ENCODE measurements around the gene G6PC1.
"Not testable (repeated sequence)": the region's sequence is repeated elsewhere in the genome, so short reads cannot be mapped to it uniquely, and the experiment has no call there.

The G6PC1 gene

GRCh38 chr17:42900460-42901331 lies at the start of gene G6PC1:
G6PC1 (plus strand) TSS chr17:42900799; CDS start chr17:42900877, 78 bp downstream.
- Histone ChIP-seq H3K9ac (no peak within 1 kb of the TSS), H3K27ac (no peak within 1 kb of the TSS), H2AFZ (no peak within 1 kb of the TSS), H3K4me3 (ENCODE audit: low read depth, low read length) (no peak within 1 kb of the TSS), H3K36me3 (ENCODE audit: control insufficient read depth, insufficient read depth, low read length) (no peaks in the 10 kb centered on the region), H3K4me2 (ENCODE audit: low read length) (no peak within 1 kb of the TSS), H3K4me1 (no peaks in the 10 kb centered on the region), H3K27me3 (ENCODE audit: control insufficient read depth, insufficient read depth, low read length) (no peaks in the 10 kb centered on the region), H3K9me3 (ENCODE audit: control insufficient read depth, low read length) (no peaks in the 10 kb centered on the region), H3K79me2 (no peaks in the 10 kb centered on the region)
- TF ChIP-seq CTCF (IDR thresholded peaks at IDR 0.05): no peak

GRCh38 chr17:42850954-42851353 lies 49.6 kb upstream of the G6PC1 start, which contains the start of gene AOC3:
AOC3 (plus strand) TSS chr17:42851199; CDS start chr17:42851344, 145 bp downstream.
- Histone ChIP-seq H3K9ac (no peak within 1 kb of the TSS), H2AFZ (no peak within 1 kb of the TSS)

GRCh38 chr17:42851371-42852240 lies 49.0 kb upstream of the G6PC1 start:
- not testable (repeated sequence) for H2AFZ ChIP-seq; H3K4me1 ChIP-seq; H3K9me3 ChIP-seq (ENCODE audit: control insufficient read depth, low read length); H3K27me3 ChIP-seq (ENCODE audit: control insufficient read depth, insufficient read depth, low read length); H3K79me2 ChIP-seq; H3K36me3 ChIP-seq (ENCODE audit: control insufficient read depth, insufficient read depth, low read length); H3K4me2 ChIP-seq (ENCODE audit: low read length); H3K9ac ChIP-seq
- Histone ChIP-seq H3K4me3 (ENCODE audit: low read depth, low read length) (peak overlapping the region; percentile 22), H3K27ac (peak overlapping the region; percentile 47)

More at GRCh38 chr17:42850954-42851353, 49.6 kb upstream of the G6PC1 start, which contains the start of gene AOC3:
- peak within 1 kb of the TSS; percentile 47 for H3K27ac ChIP-seq
- no peak for TF ChIP-seq CTCF (IDR thresholded peaks at IDR 0.05)
- H3K36me3 ChIP-seq (ENCODE audit: control insufficient read depth, insufficient read depth, low read length): no peaks in the 10 kb centered on the region
- H3K79me2 ChIP-seq: no peaks in the 10 kb centered on the region
- no peaks in the 10 kb centered on the region for H3K4me1 ChIP-seq
- H3K4me3 ChIP-seq (ENCODE audit: low read depth, low read length): peak within 1 kb of the TSS; percentile 22
- no peaks in the 10 kb centered on the region for H3K27me3 ChIP-seq (ENCODE audit: control insufficient read depth, insufficient read depth, low read length)
- H3K9me3 ChIP-seq (ENCODE audit: control insufficient read depth, low read length): no peaks in the 10 kb centered on the region
- H3K4me2 ChIP-seq (ENCODE audit: low read length): no peak within 1 kb of the TSS

DNA sequence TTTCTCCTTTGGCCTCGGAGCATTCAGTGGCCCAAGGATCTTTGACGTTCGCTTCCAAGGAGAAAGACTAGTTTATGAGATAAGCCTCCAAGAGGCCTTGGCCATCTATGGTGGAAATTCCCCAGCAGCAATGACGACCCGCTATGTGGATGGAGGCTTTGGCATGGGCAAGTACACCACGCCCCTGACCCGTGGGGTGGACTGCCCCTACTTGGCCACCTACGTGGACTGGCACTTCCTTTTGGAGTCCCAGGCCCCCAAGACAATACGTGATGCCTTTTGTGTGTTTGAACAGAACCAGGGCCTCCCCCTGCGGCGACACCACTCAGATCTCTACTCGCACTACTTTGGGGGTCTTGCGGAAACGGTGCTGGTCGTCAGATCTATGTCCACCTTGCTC lies 48.2 kb upstream of the G6PC1 start:
- no peaks in the 10 kb centered on the region for H3K79me2 ChIP-seq
- no peaks in the 10 kb centered on the region for H3K9me3 ChIP-seq (ENCODE audit: control insufficient read depth, low read length)
- no peaks in the 10 kb centered on the region for H3K36me3 ChIP-seq (ENCODE audit: control insufficient read depth, insufficient read depth, low read length)
- H3K4me3 ChIP-seq (ENCODE audit: low read depth, low read length): peak overlapping the region; percentile 25
- H3K4me2 ChIP-seq (ENCODE audit: low read length): no peak overlapping the region
- TF ChIP-seq CTCF (IDR thresholded peaks at IDR 0.05): no peak
- H2AFZ ChIP-seq: no peak overlapping the region
- peak overlapping the region; percentile 32 for H3K27ac ChIP-seq
- no peaks in the 10 kb centered on the region for H3K27me3 ChIP-seq (ENCODE audit: control insufficient read depth, insufficient read depth, low read length)
- H3K9ac ChIP-seq: no peak overlapping the region
- no peaks in the 10 kb centered on the region for H3K4me1 ChIP-seq

DNA sequence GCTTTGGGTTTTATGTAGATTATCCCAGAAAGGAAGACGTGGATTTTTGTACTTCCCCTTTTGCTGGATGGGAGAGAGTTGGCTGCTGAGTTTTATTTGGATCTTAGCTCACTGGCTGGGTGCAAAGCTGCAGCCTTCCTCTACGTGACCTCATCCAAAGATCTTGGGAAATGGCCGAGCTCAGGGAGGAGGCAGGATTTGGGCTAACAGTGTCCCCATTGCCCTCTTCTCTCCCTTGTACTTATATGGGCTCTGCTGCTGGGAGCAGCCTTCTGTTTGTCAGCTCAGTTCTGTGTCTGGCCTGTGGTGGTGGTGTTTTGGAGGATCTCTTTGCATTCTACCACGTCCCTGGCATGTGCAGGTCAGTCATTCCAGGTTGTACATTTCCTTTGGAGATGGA lies 47.6 kb upstream of the G6PC1 start:
- H3K79me2 ChIP-seq: no peaks in the 10 kb centered on the region
- H3K4me1 ChIP-seq: no peaks in the 10 kb centered on the region
- no peak overlapping the region for H3K9ac ChIP-seq
- H3K4me2 ChIP-seq (ENCODE audit: low read length): peak overlapping the region; percentile 7
- H3K36me3 ChIP-seq (ENCODE audit: control insufficient read depth, insufficient read depth, low read length): no peaks in the 10 kb centered on the region
- no peak for TF ChIP-seq CTCF (IDR thresholded peaks at IDR 0.05)
- H3K27ac ChIP-seq: no peak overlapping the region
- peak overlapping the region; percentile 25 for H3K4me3 ChIP-seq (ENCODE audit: low read depth, low read length)
- H3K27me3 ChIP-seq (ENCODE audit: control insufficient read depth, insufficient read depth, low read length): no peaks in the 10 kb centered on the region
- H3K9me3 ChIP-seq (ENCODE audit: control insufficient read depth, low read length): no peaks in the 10 kb centered on the region
- H2AFZ ChIP-seq: no peak overlapping the region
